Heart right ventricle (tissue), 16 donors: ENCODE measurements around the gene MED26. TPM values are rescaled to one million over a fixed set of nuclear protein-coding genes. Genes with fewer than 3 reads are reported as not detected.
"Not testable (repeated sequence)": the region's sequence is repeated elsewhere in the genome, so short reads cannot be mapped to it uniquely, and the experiment has no call there.

Experiments
- ATAC-seq, 8 donors: fragments of 200-7000 bp; cut with Tn5 transposase; one replicate each; pipeline ENCODE4 v1.9.1; 2020; ENCODE audit warnings: mild to moderate bottlenecking in 8 of 8, moderate library complexity in 8 of 8, moderate number of reproducible peaks in 1 of 8
- DNase-seq, 2 donors: peaks; one replicate each; pipeline ENCODE4 v3.0.0-alpha.2; 2020
- H3K27ac ChIP-seq, 10 donors: fragments of 200-600 bp; sonication (generic) in 2 of 10; one replicate each; pipeline versions ENCODE4 v1.5.0 to v1.8.0; 2020 to 2022; ENCODE audit warnings: mild to moderate bottlenecking in 3 of 10
- H3K27me3 ChIP-seq, 7 donors: fragments of 200-600 bp; one replicate each; pipeline ENCODE4 v1.8.0; 2021 to 2022; ENCODE audit warnings: mild to moderate bottlenecking in 2 of 7
- H3K36me3 ChIP-seq, 9 donors: fragments of 200-600 bp; sonication (generic) in 1 of 9; one replicate each; pipeline versions ENCODE4 v1.5.0 to v1.8.0; 2020 to 2022; ENCODE audit warnings: mild to moderate bottlenecking in 2 of 9
- H3K4me1 ChIP-seq, 9 donors: fragments of 200-600 bp; sonication (generic) in 1 of 9; one replicate each; pipeline versions ENCODE4 v1.5.0 to v1.8.0; 2020 to 2022; ENCODE audit warnings: mild to moderate bottlenecking in 4 of 9
- H3K4me3 ChIP-seq, 10 donors: fragments of 200-600 bp; sonication (generic) in 2 of 10; one replicate each; pipeline versions ENCODE4 v1.5.0 to v1.8.0; 2020 to 2022; ENCODE audit warnings: mild to moderate bottlenecking in 7 of 10, moderate library complexity in 2 of 10
- H3K9me3 ChIP-seq, 11 donors: fragments of 200-600 bp in 10 of 11; sonication (generic) in 2 of 11; one replicate each; pipeline versions ENCODE4 v1.5.0 to v1.8.0; 2013 to 2022; ENCODE audit warnings: mild to moderate bottlenecking in 2 of 11, control low read depth in 1 of 11, moderate library complexity in 1 of 11
- WGBS, 2 donors: extraction: QIAGEN DNeasy Blood & Tissue Kit; methylation state at CpG; one replicate each; pipeline ENCODE4 v1.1.7; 2013; ENCODE audit warnings: inconsistent platforms in 1 of 2; 5-methylcytosine and 5-hydroxymethylcytosine counted together
- intact Hi-C, 10 donors: fragments of 100-400 bp; cut with DNase I; formaldehyde crosslinking; loops; one replicate each; pipeline versions ENCODE4 v1.11.1 to v1.14.2; 2022
- polyA plus RNA-seq, 2 donors: library from polyadenylated mRNA; stranded (reverse); fragments of 200-250 nt; gene quantifications; one replicate each; pipeline ENCODE4 v1.2.3, GENCODE V29; 2013
- total RNA-seq, 10 donors: library from RNA; stranded (reverse); fragmentation: NEBNext Ultra II Directional in 3 of 10; extraction: Animal tissue kit (Norgen Biotek cat#: 25700) in 3 of 10; gene quantifications; one replicate each; pipeline versions ENCODE4 v1.2.1 to v1.2.4, GENCODE V29; 2021 to 2023
- TF ChIP-seq, protein P1 (sequence below), 9 donors: fragments of 200-600 bp; sonication (generic) in 2 of 9; IDR thresholded peaks; one replicate each; pipeline versions ENCODE4 v1.5.0 to v1.8.0; 2021 to 2022; ENCODE audit warnings: antibody characterized with exemption in 9 of 9, mild to moderate bottlenecking in 5 of 9, moderate library complexity in 1 of 9
- donor health status: Arrhythmogenic right ventricular cardiomyopathy.
- donor health status: ischemic (EF 13 %, LVEDD 7.1; RV severe dilation, severe dysfunction).
- donor health status: healthy with polysubstance abuse.
- donor health status: DM: no; HTN: yes; CAD: no.
- donor health status: DM: no; HTN: no; CAD: no.
- donor health status: ischemic (EF 25% LVEDD 6.9; RV normal size, moderate dysfunction).
- donor health status: ischemic (EF 25% LVEDD 5.7; RV mildly dilated, moderate dysfunction).
- donor health status: healthy.
- donor health status: DM: yes; HTN: yes; CAD: no.
- donor health status: Ischemic cardiomyopathy.
- donor health status: ischemic (EF 35%, LVEDD 5.7; RV mildly dilated, moderate dysfunction).
- donor health status: nonischemic (EF 11% LVEDD 7.7; RV severe dilation, severe dysfunction).
- donor health status: DM: yes; HTN: yes; CAD: no.
- donor health status: PGD.
- donor health status: ischemic (EF 29% LVEDD 5.4; RV normal size, mild dysfunction).
- donor health status: nonischemic (EF 23%, LVEDD 6.1; RV moderate dilation, normal function).

MED26 gene
- total and polyA plus RNA-seq, 12 donors: 3.3 to 6.9 (median 4.6) TPM

DNA sequence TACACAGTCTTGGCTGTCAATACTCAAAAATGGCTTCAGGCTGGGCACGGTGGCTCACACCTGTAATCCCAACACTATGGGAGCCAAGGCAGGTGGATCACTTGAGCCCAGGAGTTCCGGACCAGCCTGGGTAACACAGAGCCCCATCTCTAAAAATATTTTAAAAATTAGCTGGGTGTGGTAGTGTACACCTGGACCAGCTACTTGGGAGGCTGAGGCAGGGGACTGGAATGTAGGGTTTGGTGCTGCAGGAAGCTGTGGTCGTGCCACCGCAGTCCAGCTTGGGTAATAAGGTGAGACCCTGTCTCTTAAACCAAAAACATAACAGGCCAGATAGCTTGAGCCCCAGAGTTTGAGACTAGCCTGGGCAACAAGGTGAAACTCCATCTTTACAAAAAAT is 79.0 kb downstream of the MED26 start:
- H3K27me3 ChIP-seq: no peaks in the 10 kb centered on the region
- TF ChIP-seq, protein P1, sequence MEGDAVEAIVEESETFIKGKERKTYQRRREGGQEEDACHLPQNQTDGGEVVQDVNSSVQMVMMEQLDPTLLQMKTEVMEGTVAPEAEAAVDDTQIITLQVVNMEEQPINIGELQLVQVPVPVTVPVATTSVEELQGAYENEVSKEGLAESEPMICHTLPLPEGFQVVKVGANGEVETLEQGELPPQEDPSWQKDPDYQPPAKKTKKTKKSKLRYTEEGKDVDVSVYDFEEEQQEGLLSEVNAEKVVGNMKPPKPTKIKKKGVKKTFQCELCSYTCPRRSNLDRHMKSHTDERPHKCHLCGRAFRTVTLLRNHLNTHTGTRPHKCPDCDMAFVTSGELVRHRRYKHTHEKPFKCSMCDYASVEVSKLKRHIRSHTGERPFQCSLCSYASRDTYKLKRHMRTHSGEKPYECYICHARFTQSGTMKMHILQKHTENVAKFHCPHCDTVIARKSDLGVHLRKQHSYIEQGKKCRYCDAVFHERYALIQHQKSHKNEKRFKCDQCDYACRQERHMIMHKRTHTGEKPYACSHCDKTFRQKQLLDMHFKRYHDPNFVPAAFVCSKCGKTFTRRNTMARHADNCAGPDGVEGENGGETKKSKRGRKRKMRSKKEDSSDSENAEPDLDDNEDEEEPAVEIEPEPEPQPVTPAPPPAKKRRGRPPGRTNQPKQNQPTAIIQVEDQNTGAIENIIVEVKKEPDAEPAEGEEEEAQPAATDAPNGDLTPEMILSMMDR (IDR thresholded peaks at IDR 0.05): no peak
- 92 to 96% methylated on average over 4 of the region's 4 CpGs for WGBS, 2 donors
- DNase-seq (no peak), ATAC-seq (no peak)
- H3K27ac ChIP-seq: no peak overlapping the region
- H3K36me3 ChIP-seq: peaks cover 0 to 51% (median 14%) of the 10 kb centered on the region in 9 donors
- H3K9me3 ChIP-seq: no peaks in the 10 kb centered on the region
- peaks cover 0 to 7% (median 2%) of the 10 kb centered on the region in 9 donors for H3K4me1 ChIP-seq
- intact Hi-C loops: no loop called here
- H3K4me3 ChIP-seq: no peak overlapping the region

DNA sequence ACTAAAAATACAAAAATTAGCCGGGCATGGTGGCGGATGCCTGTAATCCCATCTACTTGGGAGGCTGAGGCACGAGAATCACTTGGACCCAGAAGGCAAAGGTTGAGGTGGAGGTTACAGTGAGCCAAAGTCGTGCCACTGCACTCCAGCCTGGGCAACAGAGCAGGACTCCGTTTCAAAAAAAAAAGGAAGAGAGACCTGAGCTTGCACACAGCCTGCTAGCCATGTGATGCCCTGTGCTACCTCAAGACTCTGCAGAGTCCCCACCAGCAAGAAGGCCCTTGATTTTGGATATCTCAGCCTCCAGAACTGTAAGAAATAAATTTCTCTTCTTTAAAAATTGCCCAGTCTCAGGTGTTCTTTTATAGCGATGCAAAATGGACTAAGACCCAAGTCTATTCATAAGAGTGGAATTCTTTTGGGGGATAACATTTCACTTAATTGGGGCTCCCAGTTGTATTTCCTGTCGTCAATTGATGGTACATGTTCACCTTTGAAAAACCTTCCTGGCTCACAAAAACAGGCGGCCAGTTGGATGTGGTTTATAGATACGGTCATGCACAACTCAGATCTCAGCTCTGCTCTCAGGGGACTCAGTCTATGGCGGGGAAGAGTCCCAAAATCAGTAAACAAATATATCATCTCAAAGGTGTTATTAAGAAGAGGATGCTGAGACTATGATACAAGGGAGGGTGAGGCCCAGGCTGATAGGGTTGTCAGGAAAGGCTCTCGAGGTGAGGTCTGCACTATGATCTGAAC is 83.4 kb downstream of the MED26 start:
- intact Hi-C loops: loop anchor here in 1 of 10 donors (5.0 kb wide), 1 partner anchor 47 kb away; the partner anchor contains the start of genes C19orf44 and CALR3
- WGBS, 2 donors: 91 to 93% methylated on average over 11 of the region's 11 CpGs
- Histone ChIP-seq H3K36me3 (peaks cover 0 to 20% (median 0%) of the 10 kb centered on the region in 9 donors), H3K27me3 (no peaks in the 10 kb centered on the region), H3K4me3 (no peak overlapping the region), H3K9me3 (no peaks in the 10 kb centered on the region), H3K4me1 (peaks cover 16 to 38% (median 35%) of the 10 kb centered on the region in 9 donors), H3K27ac (no peak overlapping the region)
- no peak for DNase-seq
- TF ChIP-seq, protein P1 (IDR thresholded peaks at IDR 0.05): no peak
- ATAC-seq: no peak

DNA sequence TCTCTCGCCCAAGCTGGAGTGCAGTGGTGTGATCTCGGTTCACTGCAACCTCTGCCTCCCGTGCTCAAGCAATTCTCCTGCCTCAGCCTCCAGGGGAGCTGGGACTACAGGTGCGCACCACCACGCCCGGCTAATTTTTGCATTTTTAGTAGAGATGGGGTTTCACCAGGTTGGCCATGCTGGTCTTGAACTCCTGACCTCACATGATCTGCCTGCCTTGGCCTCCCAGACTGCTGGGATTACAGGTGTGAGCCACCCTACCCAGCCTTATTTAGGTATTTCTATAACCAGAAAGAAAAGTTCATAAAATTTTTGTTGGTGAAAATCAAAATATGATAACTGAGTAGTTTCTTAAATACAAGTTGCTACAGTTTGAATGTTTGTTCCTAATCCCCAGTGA is 84.3 kb downstream of the MED26 start:
- not testable (repeated sequence) for H3K9me3 ChIP-seq, ATAC-seq, H3K27ac ChIP-seq, H3K27me3 ChIP-seq, DNase-seq
- H3K4me3 ChIP-seq: peak overlapping the region in 3 of 10 donors; percentile 82 to 100 (median 83)
- peaks cover 17 to 42% (median 39%) of the 10 kb centered on the region in 9 donors for H3K4me1 ChIP-seq
- H3K36me3 ChIP-seq: peaks cover 0 to 24% (median 0%) of the 10 kb centered on the region in 9 donors
- intact Hi-C loops: loop anchor here in 1 of 10 donors (5.0 kb wide), 1 partner anchor 46 kb away; the partner anchor contains the start of genes C19orf44 and CALR3
- WGBS, 2 donors: 90 to 93% methylated on average over 6 of the region's 6 CpGs

DNA sequence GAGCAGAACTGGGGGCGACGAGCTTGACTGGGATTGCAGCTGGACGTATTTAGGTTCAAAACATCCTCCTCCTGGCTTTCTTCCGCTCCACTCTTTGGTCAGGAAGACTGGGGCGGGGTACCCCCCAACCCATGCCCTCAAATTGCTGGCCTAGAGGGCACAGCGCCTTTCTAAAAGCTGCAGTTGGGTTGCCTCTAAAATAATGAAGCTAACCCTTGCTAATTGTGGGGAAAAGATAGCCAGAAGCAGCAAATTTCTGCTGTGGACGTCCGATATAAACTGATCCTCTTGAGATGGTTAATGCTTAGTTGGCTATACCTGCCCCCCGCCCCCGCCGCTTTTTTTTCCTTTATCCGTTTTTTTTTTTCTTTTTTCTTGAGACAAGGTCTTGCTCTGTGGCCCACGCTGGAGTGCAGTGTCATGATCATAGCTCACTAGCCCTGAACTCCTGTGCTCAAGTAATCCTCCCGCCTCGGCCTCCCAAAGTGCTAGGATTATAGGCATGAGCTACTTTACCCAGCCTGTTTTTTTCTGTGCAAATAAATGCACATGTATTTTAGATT is 85.0 kb downstream of the MED26 start:
- intact Hi-C loops: loop anchor here in 1 of 10 donors (5.0 kb wide), 1 partner anchor 46 kb away; the partner anchor contains the start of genes C19orf44 and CALR3
- TF ChIP-seq, protein P1 (IDR thresholded peaks at IDR 0.05): no peak
- H3K9me3 ChIP-seq: no peaks in the 10 kb centered on the region
- no peaks in the 10 kb centered on the region for H3K27me3 ChIP-seq
- peaks cover 0 to 31% (median 0%) of the 10 kb centered on the region in 9 donors for H3K36me3 ChIP-seq
- peak overlapping the region; percentile 76 to 100 (median 90) for H3K4me3 ChIP-seq
- DNase-seq: no peak
- peaks cover 17 to 45% (median 39%) of the 10 kb centered on the region in 9 donors for H3K4me1 ChIP-seq
- 4 to 7% methylated on average over 15 of the region's 15 CpGs for WGBS, 2 donors
- ATAC-seq: no peak
- peak overlapping the region; percentile 80 to 97 (median 90) for H3K27ac ChIP-seq
